Activated naive CD4-positive, alpha-beta T cell treated with anti-CD3 and anti-CD28 coated beads for 36 hours (primary cell): ENCODE results near the gene IFI6. TPM values are rescaled to one million over a fixed set of nuclear protein-coding genes. Genes with fewer than 3 reads are reported as not detected.
"Not testable (repeated sequence)": the region's sequence is repeated elsewhere in the genome, so short reads cannot be mapped to it uniquely, and the experiment has no call there.

Source experiments
- CTCF ChIA-PET: fragments of 350-600 bp; sonication (Branson Sonifier 250); formaldehyde crosslinking; loops from one replicate; lab custom pipeline; 2021; ENCODE audit warnings: antibody characterized with exemption; lab: Charles Lee
- DNase-seq: peaks from one replicate; pipeline ENCODE4 v3.0.0-alpha.2; 2020
- H3K27ac Mint-ChIP-seq: one replicate; pipeline ENCODE4 v1.8.0; 2021; ENCODE audit warnings: mild to moderate bottlenecking, mixed read lengths
- H3K27me3 Mint-ChIP-seq: one replicate; pipeline ENCODE4 v1.8.0; 2021; ENCODE audit warnings: low read depth, mixed read lengths
- H3K36me3 Mint-ChIP-seq: one replicate; pipeline ENCODE4 v1.8.0; 2021; ENCODE audit warnings: low read depth, mixed read lengths
- H3K4me1 Mint-ChIP-seq: one replicate; pipeline ENCODE4 v1.8.0; 2021; ENCODE audit warnings: low read depth, mixed read lengths
- H3K4me3 Mint-ChIP-seq: one replicate; pipeline ENCODE4 v1.8.0; 2021; ENCODE audit warnings: mild to moderate bottlenecking, moderate library complexity, mixed read lengths
- H3K9me3 Mint-ChIP-seq: one replicate; pipeline ENCODE4 v1.8.0; 2021; ENCODE audit warnings: mixed read lengths
- intact Hi-C: fragments of 100-400 bp; cut with micrococcal nuclease; formaldehyde crosslinking; loops from one replicate; pipeline ENCODE4 v1.15.1; 2023
- total RNA-seq, 2 experiments: library from RNA; stranded (reverse); gene quantifications; one replicate each; pipeline ENCODE4 v1.2.3, GENCODE V29; 2021

Gene IFI6
- total RNA-seq, 2 experiments from 2014 or later, result 115 to 125 TPM

GRCh38 chr1:27619782-27620438, 52.1 kb downstream of the IFI6 start:
- DNase-seq, H3K4me3 Mint-ChIP-seq, H3K36me3 Mint-ChIP-seq, H3K27me3 Mint-ChIP-seq, intact Hi-C loops, H3K9me3 Mint-ChIP-seq, H3K27ac Mint-ChIP-seq: not testable (repeated sequence)
- CTCF ChIA-PET, result interaction anchor here (1.3 to 1.8 kb wide), 3 partner anchors 11 to 43 kb away, joined by 4 to 6 read pairs (median 4); no protein-coding TSS in a partner anchor
- H3K4me1 Mint-ChIP-seq, result peaks cover 40% of the 10 kb centered on the region

GRCh38 chr1:27618341-27619082, 53.5 kb downstream of the IFI6 start:
- no peak overlapping the region for H3K4me3 Mint-ChIP-seq
- no peaks in the 10 kb centered on the region for H3K9me3 Mint-ChIP-seq
- no peaks in the 10 kb centered on the region for H3K27me3 Mint-ChIP-seq
- peak; percentile 51 for DNase-seq
- H3K36me3 Mint-ChIP-seq, result no peaks in the 10 kb centered on the region
- intact Hi-C loops, result no loop called here
- CTCF ChIA-PET, result interaction anchor here (0.9 to 2.1 kb wide), 3 partner anchors 12 to 44 kb away, joined by 4 to 15 read pairs (median 6); no protein-coding TSS in a partner anchor
- peak overlapping the region; percentile 48 for H3K27ac Mint-ChIP-seq
- peaks cover 50% of the 10 kb centered on the region for H3K4me1 Mint-ChIP-seq

- Mint-ChIP-seq H3K4me3 (no peak overlapping the region), H3K36me3 (no peaks in the 10 kb centered on the region), H3K27me3 (no peaks in the 10 kb centered on the region), H3K4me1 (peaks cover 51% of the 10 kb centered on the region), H3K27ac (no peak overlapping the region), H3K9me3 (no peaks in the 10 kb centered on the region)
- no peak for DNase-seq
- CTCF ChIA-PET, result interaction anchor here (0.5 to 2.1 kb wide), 3 partner anchors 11 to 707 kb away, joined by 3 to 15 read pairs (median 6); no protein-coding TSS in a partner anchor
- intact Hi-C loops, result no loop called here
These were observed 54.6 kb downstream of the IFI6 start for GRCh38 chr1:27617420-27617819.

- DNase-seq, result peak; percentile 35
- no peak overlapping the region for H3K4me3 Mint-ChIP-seq
- H3K36me3 Mint-ChIP-seq, result no peaks in the 10 kb centered on the region
- no peaks in the 10 kb centered on the region for H3K27me3 Mint-ChIP-seq
- CTCF ChIA-PET, result interaction anchor here (1.1 to 1.4 kb wide), 2 partner anchors 10 to 49 kb away, joined by 4 read pairs; no protein-coding TSS in a partner anchor
- peaks cover 53% of the 10 kb centered on the region for H3K4me1 Mint-ChIP-seq
- intact Hi-C loops, result no loop called here
- H3K9me3 Mint-ChIP-seq, result no peaks in the 10 kb centered on the region
- H3K27ac Mint-ChIP-seq, result peak overlapping the region; percentile 47
These were observed 55.6 kb downstream of the IFI6 start for GRCh38 chr1:27616441-27616840.

Other genes with a start within 250 kb of the IFI6 start
- 100 to 1,000 TPM; 105 to 106 TPM for gene WASF2, start 182.0 kb downstream of the IFI6 start, total RNA-seq
- 10 to 100 TPM in 1 of 2 experiments, 1 to 10 TPM in 1; 7.7 to 10.1 TPM for gene AHDC1, start 68.0 kb downstream of the IFI6 start, total RNA-seq
- gene FGR, start 37.0 kb downstream of the IFI6 start, total RNA-seq, result under 1 TPM; 0.10 to 0.14 TPM
- gene FAM76A, start 53.8 kb upstream of the IFI6 start, total RNA-seq, result 1 to 10 TPM; 8.4 to 9.7 TPM
- 10 to 100 TPM; 31.9 to 35.7 TPM for gene STX12, start 101.0 kb upstream of the IFI6 start, total RNA-seq
- 10 to 100 TPM; 34.1 to 35.8 TPM for gene PPP1R8, start 158.6 kb upstream of the IFI6 start, total RNA-seq
- gene THEMIS2, start 200.4 kb upstream of the IFI6 start, total RNA-seq, result 10 to 100 TPM; 12.9 to 17.5 TPM
- gene RPA2, start 242.4 kb upstream of the IFI6 start, total RNA-seq, result 10 to 100 TPM; 62.9 to 76.7 TPM